Measurements from ENCODE around the gene ANO8.

DNA sequence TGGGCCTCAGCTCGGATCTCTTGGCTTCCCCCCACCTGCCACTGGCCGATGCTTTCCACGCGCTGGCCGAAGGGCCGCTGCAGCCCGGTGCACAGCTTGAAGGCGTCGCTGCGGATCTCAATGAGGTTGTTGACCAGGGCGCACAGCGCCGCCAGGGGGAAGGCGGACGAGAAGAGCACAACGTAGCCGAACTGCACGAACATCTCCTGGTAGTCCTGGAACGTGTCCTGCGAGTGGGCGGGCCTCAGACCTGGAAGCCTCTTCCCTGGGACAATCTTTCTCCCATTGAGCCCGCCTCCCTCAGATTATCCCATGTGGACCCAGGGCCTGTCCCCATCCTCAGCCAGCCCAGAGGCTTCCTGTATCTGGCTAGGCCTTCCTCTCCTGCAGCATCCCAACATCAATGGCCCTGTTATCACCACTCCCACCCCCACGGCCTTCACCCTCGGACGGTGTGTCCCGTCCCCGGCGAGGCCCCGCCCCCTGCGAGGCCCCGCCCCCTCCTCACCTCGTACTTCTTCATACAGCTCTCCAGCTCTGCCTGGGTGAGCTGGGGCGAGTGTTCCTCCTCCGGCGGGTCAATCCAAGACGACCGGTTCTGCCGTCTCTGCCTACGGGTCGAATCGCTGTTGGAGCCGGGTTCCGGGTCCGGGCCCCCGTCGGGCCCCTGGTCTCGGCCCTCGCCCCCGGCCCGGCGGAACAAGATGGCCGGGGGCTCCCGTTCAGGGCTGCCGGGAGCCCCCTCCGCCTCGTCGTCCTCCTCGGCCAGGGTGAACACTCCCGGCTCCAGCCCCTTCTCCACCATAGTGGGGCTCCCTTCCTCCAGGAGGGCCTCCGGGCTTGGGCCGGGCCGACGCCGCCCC lies 6.8 kb downstream of the ANO8 start:
- TF ChIP-seq, protein P1, sequence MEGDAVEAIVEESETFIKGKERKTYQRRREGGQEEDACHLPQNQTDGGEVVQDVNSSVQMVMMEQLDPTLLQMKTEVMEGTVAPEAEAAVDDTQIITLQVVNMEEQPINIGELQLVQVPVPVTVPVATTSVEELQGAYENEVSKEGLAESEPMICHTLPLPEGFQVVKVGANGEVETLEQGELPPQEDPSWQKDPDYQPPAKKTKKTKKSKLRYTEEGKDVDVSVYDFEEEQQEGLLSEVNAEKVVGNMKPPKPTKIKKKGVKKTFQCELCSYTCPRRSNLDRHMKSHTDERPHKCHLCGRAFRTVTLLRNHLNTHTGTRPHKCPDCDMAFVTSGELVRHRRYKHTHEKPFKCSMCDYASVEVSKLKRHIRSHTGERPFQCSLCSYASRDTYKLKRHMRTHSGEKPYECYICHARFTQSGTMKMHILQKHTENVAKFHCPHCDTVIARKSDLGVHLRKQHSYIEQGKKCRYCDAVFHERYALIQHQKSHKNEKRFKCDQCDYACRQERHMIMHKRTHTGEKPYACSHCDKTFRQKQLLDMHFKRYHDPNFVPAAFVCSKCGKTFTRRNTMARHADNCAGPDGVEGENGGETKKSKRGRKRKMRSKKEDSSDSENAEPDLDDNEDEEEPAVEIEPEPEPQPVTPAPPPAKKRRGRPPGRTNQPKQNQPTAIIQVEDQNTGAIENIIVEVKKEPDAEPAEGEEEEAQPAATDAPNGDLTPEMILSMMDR (IDR thresholded peaks at IDR 0.05) = no peak
- no peak for TF ChIP-seq POLR2A (IDR thresholded peaks at IDR 0.05)
